ENCODE results near the gene ERBB3. TPM values are rescaled to one million over a fixed set of nuclear protein-coding genes. Genes with fewer than 3 reads are reported as not detected.

The ERBB3 gene
- polyA plus RNA-seq, 1 of the 3 experiments (the other 2 are of a cell fraction): 1.4 TPM

DNA sequence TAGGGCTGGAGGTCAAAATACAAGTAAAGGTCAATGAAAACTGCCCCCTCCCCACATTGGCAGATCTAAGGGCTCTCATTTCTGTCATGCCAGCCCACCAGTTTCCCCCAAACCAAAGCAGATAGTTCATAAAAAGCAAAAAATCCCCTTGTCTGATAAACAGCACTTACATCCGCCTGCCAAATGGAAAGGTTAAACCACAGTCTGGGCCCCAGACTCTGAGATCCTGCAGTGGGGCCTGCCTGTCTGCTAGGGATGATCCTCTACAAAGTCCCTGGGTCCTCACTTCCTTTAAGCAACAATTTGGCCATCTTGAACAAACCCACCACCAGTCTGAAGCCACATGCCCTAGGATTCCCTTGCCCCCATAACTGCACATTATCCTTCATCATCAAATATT is 48.0 kb upstream of the ERBB3 start:
- TF ChIP-seq RXRA (IDR thresholded peaks at IDR 0.05; ENCODE audit: borderline replicate concordance, low read depth) (no peak), ELF1 (IDR thresholded peaks at IDR 0.05) (no peak), EZH2phosphoT487 (IDR thresholded peaks at IDR 0.05; ENCODE audit: borderline replicate concordance, low read depth) (no peak), SMC3 (IDR thresholded peaks at IDR 0.05; ENCODE audit: low read depth, low read length) (no peak), SIN3A (IDR thresholded peaks at IDR 0.05; ENCODE audit: borderline replicate concordance, low read depth, low read length) (no peak), GABPA (IDR thresholded peaks at IDR 0.05; ENCODE audit: low read depth) (no peak), RAD21 (IDR thresholded peaks at IDR 0.05; ENCODE audit: low read length) (no peak), USF1 (IDR thresholded peaks at IDR 0.05; ENCODE audit: borderline replicate concordance, low read depth) (no peak), MXI1 (IDR thresholded peaks at IDR 0.05; ENCODE audit: low read depth, low read length) (no peak), FOXM1 (IDR thresholded peaks at IDR 0.05; ENCODE audit: low read depth) (no peak), GATA2 (CRISPR knock-in tag; IDR thresholded peaks at IDR 0.05) (no peak), ZBTB33 (IDR thresholded peaks at IDR 0.05; ENCODE audit: borderline replicate concordance, low read depth) (no peak)
- TF ChIP-seq, protein P1, sequence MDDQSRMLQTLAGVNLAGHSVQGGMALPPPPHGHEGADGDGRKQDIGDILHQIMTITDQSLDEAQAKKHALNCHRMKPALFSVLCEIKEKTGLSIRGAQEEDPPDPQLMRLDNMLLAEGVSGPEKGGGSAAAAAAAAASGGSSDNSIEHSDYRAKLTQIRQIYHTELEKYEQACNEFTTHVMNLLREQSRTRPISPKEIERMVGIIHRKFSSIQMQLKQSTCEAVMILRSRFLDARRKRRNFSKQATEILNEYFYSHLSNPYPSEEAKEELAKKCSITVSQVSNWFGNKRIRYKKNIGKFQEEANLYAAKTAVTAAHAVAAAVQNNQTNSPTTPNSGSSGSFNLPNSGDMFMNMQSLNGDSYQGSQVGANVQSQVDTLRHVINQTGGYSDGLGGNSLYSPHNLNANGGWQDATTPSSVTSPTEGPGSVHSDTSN (IDR thresholded peaks at IDR 0.05): no peak
- TF ChIP-seq, protein P2, sequence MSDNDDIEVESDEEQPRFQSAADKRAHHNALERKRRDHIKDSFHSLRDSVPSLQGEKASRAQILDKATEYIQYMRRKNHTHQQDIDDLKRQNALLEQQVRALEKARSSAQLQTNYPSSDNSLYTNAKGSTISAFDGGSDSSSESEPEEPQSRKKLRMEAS (IDR thresholded peaks at IDR 0.05; ENCODE audit: low read depth): no peak
- TF ChIP-seq, protein P3, sequence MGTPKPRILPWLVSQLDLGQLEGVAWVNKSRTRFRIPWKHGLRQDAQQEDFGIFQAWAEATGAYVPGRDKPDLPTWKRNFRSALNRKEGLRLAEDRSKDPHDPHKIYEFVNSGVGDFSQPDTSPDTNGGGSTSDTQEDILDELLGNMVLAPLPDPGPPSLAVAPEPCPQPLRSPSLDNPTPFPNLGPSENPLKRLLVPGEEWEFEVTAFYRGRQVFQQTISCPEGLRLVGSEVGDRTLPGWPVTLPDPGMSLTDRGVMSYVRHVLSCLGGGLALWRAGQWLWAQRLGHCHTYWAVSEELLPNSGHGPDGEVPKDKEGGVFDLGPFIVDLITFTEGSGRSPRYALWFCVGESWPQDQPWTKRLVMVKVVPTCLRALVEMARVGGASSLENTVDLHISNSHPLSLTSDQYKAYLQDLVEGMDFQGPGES (IDR thresholded peaks at IDR 0.05; ENCODE audit: low read depth, low read length): no peak
- TF ChIP-seq, protein P4, sequence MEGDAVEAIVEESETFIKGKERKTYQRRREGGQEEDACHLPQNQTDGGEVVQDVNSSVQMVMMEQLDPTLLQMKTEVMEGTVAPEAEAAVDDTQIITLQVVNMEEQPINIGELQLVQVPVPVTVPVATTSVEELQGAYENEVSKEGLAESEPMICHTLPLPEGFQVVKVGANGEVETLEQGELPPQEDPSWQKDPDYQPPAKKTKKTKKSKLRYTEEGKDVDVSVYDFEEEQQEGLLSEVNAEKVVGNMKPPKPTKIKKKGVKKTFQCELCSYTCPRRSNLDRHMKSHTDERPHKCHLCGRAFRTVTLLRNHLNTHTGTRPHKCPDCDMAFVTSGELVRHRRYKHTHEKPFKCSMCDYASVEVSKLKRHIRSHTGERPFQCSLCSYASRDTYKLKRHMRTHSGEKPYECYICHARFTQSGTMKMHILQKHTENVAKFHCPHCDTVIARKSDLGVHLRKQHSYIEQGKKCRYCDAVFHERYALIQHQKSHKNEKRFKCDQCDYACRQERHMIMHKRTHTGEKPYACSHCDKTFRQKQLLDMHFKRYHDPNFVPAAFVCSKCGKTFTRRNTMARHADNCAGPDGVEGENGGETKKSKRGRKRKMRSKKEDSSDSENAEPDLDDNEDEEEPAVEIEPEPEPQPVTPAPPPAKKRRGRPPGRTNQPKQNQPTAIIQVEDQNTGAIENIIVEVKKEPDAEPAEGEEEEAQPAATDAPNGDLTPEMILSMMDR (IDR thresholded peaks at IDR 0.05): no peak
- Histone ChIP-seq H4K20me1 (ENCODE audit: insufficient read depth) (no peaks in the 10 kb centered on the region), H3K27me3 (ENCODE audit: insufficient read depth) (no peaks in the 10 kb centered on the region), H3K9ac (no peak overlapping the region), H3K27ac (ENCODE audit: low read depth in 2 of 2, low read length in 1 of 2) (no peak overlapping the region), H3K9me2 (no peaks in the 10 kb centered on the region), H3K79me2 (ENCODE audit: insufficient read depth) (no peaks in the 10 kb centered on the region), H3K4me3 (ENCODE audit: low read depth in 2 of 2, low read length in 1 of 2) (no peak overlapping the region), H3K4me1 (ENCODE audit: control insufficient read depth in 1 of 2, insufficient read depth in 2 of 2, low read depth in 1 of 2, low read length in 1 of 2) (peaks cover 0 to 8% of the 10 kb centered on the region in 2 experiments; a peak in 1 of 4 replicates), H2AFZ (ENCODE audit: low read depth) (no peak overlapping the region), H3K36me3 (replicated peaks in 1 of 2; ENCODE audit: control insufficient read depth in 1 of 2, insufficient read depth in 2 of 2, low read length in 1 of 2) (peaks cover 8 to 31% of the 10 kb centered on the region in 2 experiments), H3F3A (replicated peaks; ENCODE audit: insufficient read depth) (peaks cover 15% of the 10 kb centered on the region), H3K9me3 (no peaks in the 10 kb centered on the region), H3K4me2 (no peak overlapping the region)
- no peak for DNase-seq
- CTCF ChIA-PET: interaction anchor here (1.2 kb wide), 1 partner anchor 36 kb away, joined by 11 read pairs; no protein-coding TSS in a partner anchor
- 100% methylated on average over 1 of the region's 1 CpG for WGBS (ENCODE audit: low lambda C conversion rate)
- POLR2A ChIA-PET: no interaction called here

All from SK-N-SH (cell line).